ENCODE results near the gene SLC22A17. TPM values are rescaled to one million over a fixed set of nuclear protein-coding genes. Genes with fewer than 3 reads are reported as not detected.

The SLC22A17 gene
- total RNA-seq, 2 experiments from 2014 or later, result not detected

- CTCF ChIA-PET (ENCODE audit: unreplicated experiment), result no interaction called here
- TF ChIP-seq CTCF (conservative IDR thresholded peaks at IDR 0.05; ENCODE audit: low read length), result no peak
- TF ChIP-seq EZH2phosphoT487 (IDR thresholded peaks at IDR 0.05; ENCODE audit: borderline replicate concordance, low read depth, low read length), result no peak
- Histone ChIP-seq H4K20me1 (ENCODE audit: insufficient read depth, low read length) (no peaks in the 10 kb centered on the region), H3K79me2 (ENCODE audit: insufficient read depth, low read depth, low read length) (no peaks in the 10 kb centered on the region), H3K9me3 (ENCODE audit: low read length) (no peaks in the 10 kb centered on the region), H3K36me3 (ENCODE audit: insufficient read depth, low read length) (no peaks in the 10 kb centered on the region), H3K4me2 (ENCODE audit: low read length) (no peak overlapping the region), H3K9me2 (ENCODE audit: insufficient read depth, low read length) (no peaks in the 10 kb centered on the region), H3K4me1 (ENCODE audit: insufficient read depth, low read length, poor library complexity, severe bottlenecking) (no peaks in the 10 kb centered on the region), H2AFZ (ENCODE audit: low read length) (no peak overlapping the region), H3K27ac (ENCODE audit: low read depth, low read length, poor library complexity, severe bottlenecking) (no peak overlapping the region), H3K4me3 (ENCODE audit: low read depth, low read length, poor library complexity, severe bottlenecking) (no peak overlapping the region)
- POLR2A ChIA-PET, result no interaction called here
- BruUV-seq (replicated peaks), result no TSS peak
- no peak for DNase-seq (ENCODE audit: low spot score)
- intact Hi-C loops (cut with micrococcal nuclease; ENCODE audit: unreplicated experiment), result no loop called here
These were observed 2.3 kb upstream of the SLC22A17 start for GRCh38 chr14:23354990-23355389.

- Histone ChIP-seq H3K9me2 (ENCODE audit: insufficient read depth, low read length) (no peaks in the 10 kb centered on the region), H3K4me1 (ENCODE audit: insufficient read depth, low read length, poor library complexity, severe bottlenecking) (no peaks in the 10 kb centered on the region), H2AFZ (ENCODE audit: low read length) (no peak overlapping the region), H3K4me3 (ENCODE audit: low read depth, low read length, poor library complexity, severe bottlenecking) (no peak overlapping the region), H3K4me2 (ENCODE audit: low read length) (no peak overlapping the region), H4K20me1 (ENCODE audit: insufficient read depth, low read length) (no peaks in the 10 kb centered on the region), H3K9me3 (ENCODE audit: low read length) (no peaks in the 10 kb centered on the region), H3K36me3 (ENCODE audit: insufficient read depth, low read length) (no peaks in the 10 kb centered on the region), H3K27ac (ENCODE audit: low read depth, low read length, poor library complexity, severe bottlenecking) (no peak overlapping the region), H3K79me2 (ENCODE audit: insufficient read depth, low read depth, low read length) (no peaks in the 10 kb centered on the region)
- POLR2A ChIA-PET, result interaction anchor here (0.9 kb wide), 1 partner anchor 10 kb away, joined by 3 read pairs; no protein-coding TSS in a partner anchor
- no peak for TF ChIP-seq CTCF (conservative IDR thresholded peaks at IDR 0.05; ENCODE audit: low read length)
- TF ChIP-seq EZH2phosphoT487 (IDR thresholded peaks at IDR 0.05; ENCODE audit: borderline replicate concordance, low read depth, low read length), result no peak
- CTCF ChIA-PET (ENCODE audit: unreplicated experiment), result no interaction called here
- no TSS peak for BruUV-seq (replicated peaks)
- DNase-seq (ENCODE audit: low spot score), result no peak
- intact Hi-C loops (cut with micrococcal nuclease; ENCODE audit: unreplicated experiment), result no loop called here
These were observed 720 bp upstream of the SLC22A17 start for GRCh38 chr14:23353433-23353780.

- no peaks in the 10 kb centered on the region for H4K20me1 ChIP-seq (ENCODE audit: insufficient read depth, low read length)
- no peaks in the 10 kb centered on the region for H3K36me3 ChIP-seq (ENCODE audit: insufficient read depth, low read length)
- no peak overlapping the region for H3K4me2 ChIP-seq (ENCODE audit: low read length)
- no peak overlapping the region for H2AFZ ChIP-seq (ENCODE audit: low read length)
- no peak overlapping the region for H3K4me3 ChIP-seq (ENCODE audit: low read depth, low read length, poor library complexity, severe bottlenecking)
- H3K4me1 ChIP-seq (ENCODE audit: insufficient read depth, low read length, poor library complexity, severe bottlenecking), result no peaks in the 10 kb centered on the region
- BruUV-seq (replicated peaks), result no TSS peak
- no peak for DNase-seq (ENCODE audit: low spot score)
- H3K9me3 ChIP-seq (ENCODE audit: low read length), result no peaks in the 10 kb centered on the region
- no peaks in the 10 kb centered on the region for H3K9me2 ChIP-seq (ENCODE audit: insufficient read depth, low read length)
- intact Hi-C loops (cut with micrococcal nuclease; ENCODE audit: unreplicated experiment), result no loop called here
- H3K27ac ChIP-seq (ENCODE audit: low read depth, low read length, poor library complexity, severe bottlenecking), result no peak overlapping the region
- POLR2A ChIA-PET, result no interaction called here
- TF ChIP-seq EZH2phosphoT487 (IDR thresholded peaks at IDR 0.05; ENCODE audit: borderline replicate concordance, low read depth, low read length), result no peak
- no peak for TF ChIP-seq CTCF (conservative IDR thresholded peaks at IDR 0.05; ENCODE audit: low read length)
- no peaks in the 10 kb centered on the region for H3K79me2 ChIP-seq (ENCODE audit: insufficient read depth, low read depth, low read length)
- CTCF ChIA-PET (ENCODE audit: unreplicated experiment), result no interaction called here
These were observed 794 bp downstream of the SLC22A17 start for GRCh38 chr14:23351681-23352505.

Measured in OCI-LY7 (cell line).